HG03442 (cell line): Measurements from ENCODE around the gene ABAT.
"Not testable (repeated sequence)": the region's sequence is repeated elsewhere in the genome, so short reads cannot be mapped to it uniquely, and the experiment has no call there.

Experiments used
- ATAC-seq: cut with Tn5 transposase; IDR thresholded peaks from one replicate; pipeline ENCODE4 v1.9.1; 2021; ENCODE audit warnings: mild to moderate bottlenecking, moderate library complexity; ENCODE audit not compliant: unreplicated experiment

ABAT gene

GRCh38 chr16:8739151-8739550, 64.7 kb downstream of the ABAT start:
- no peak for ATAC-seq

- no peak for ATAC-seq
These were observed 65.7 kb downstream of the ABAT start for GRCh38 chr16:8739989-8740704.

- ATAC-seq, result no peak
These were observed 66.4 kb downstream of the ABAT start for GRCh38 chr16:8740775-8741355.

GRCh38 chr16:8741636-8742035, 67.2 kb downstream of the ABAT start:
- ATAC-seq, result no peak

GRCh38 chr16:8742068-8742467, 67.7 kb downstream of the ABAT start:
- no peak for ATAC-seq

- not testable (repeated sequence) for ATAC-seq
These were observed 74.5 kb downstream of the ABAT start for GRCh38 chr16:8748944-8749343.

GRCh38 chr16:8751481-8752311, 77.3 kb downstream of the ABAT start:
- no peak for ATAC-seq

GRCh38 chr16:8752706-8753105, 78.3 kb downstream of the ABAT start:
- no peak for ATAC-seq

GRCh38 chr16:8753416-8754054, 79.1 kb downstream of the ABAT start:
- ATAC-seq, result no peak

- ATAC-seq, result no peak
These were observed 82.3 kb downstream of the ABAT start for GRCh38 chr16:8756755-8757154.

GRCh38 chr16:8758022-8758421, 83.6 kb downstream of the ABAT start:
- no peak for ATAC-seq

- ATAC-seq, result no peak
These were observed 85.6 kb downstream of the ABAT start for GRCh38 chr16:8760021-8760420.

- no peak for ATAC-seq
These were observed 86.7 kb downstream of the ABAT start for GRCh38 chr16:8761078-8761477.

GRCh38 chr16:8762254-8762653, 87.8 kb downstream of the ABAT start:
- ATAC-seq, result no peak

- ATAC-seq, result no peak
These were observed 88.7 kb downstream of the ABAT start for GRCh38 chr16:8763083-8763482.

GRCh38 chr16:8763899-8764298, 89.5 kb downstream of the ABAT start:
- ATAC-seq, result no peak

GRCh38 chr16:8764525-8765250, 90.3 kb downstream of the ABAT start:
- no peak for ATAC-seq

- ATAC-seq, result no peak
These were observed 92.8 kb downstream of the ABAT start for GRCh38 chr16:8767176-8767575.

- no peak for ATAC-seq
These were observed 93.9 kb downstream of the ABAT start for GRCh38 chr16:8768283-8768682.

GRCh38 chr16:8768692-8769091, 94.3 kb downstream of the ABAT start:
- ATAC-seq, result no peak

- no peak for ATAC-seq
These were observed 99.1 kb downstream of the ABAT start for GRCh38 chr16:8773537-8773936.
